ENCODE measurements around the gene TM4SF1.

Gene TM4SF1

GRCh38 chr3:149377408-149378364 lies at the start of gene TM4SF1:
TM4SF1 (minus strand) TSS chr3:149377649; CDS start chr3:149377547, 102 bp downstream.
- DNase-seq (ENCODE audit: extremely low read depth in 1 of 2, low read depth in 1 of 2) = no peak

- no peak for DNase-seq (ENCODE audit: extremely low read depth in 1 of 2, low read depth in 1 of 2)
These were observed 48.9 kb upstream of the TM4SF1 start for GRCh38 chr3:149426325-149426724.

GRCh38 chr3:149424918-149425317 lies 47.5 kb upstream of the TM4SF1 start:
- DNase-seq (ENCODE audit: extremely low read depth in 1 of 2, low read depth in 1 of 2) = no peak

GRCh38 chr3:149421764-149422163 lies 44.3 kb upstream of the TM4SF1 start:
- DNase-seq (ENCODE audit: extremely low read depth in 1 of 2, low read depth in 1 of 2) = no peak

GRCh38 chr3:149419816-149420215 lies 42.4 kb upstream of the TM4SF1 start:
- no peak for DNase-seq (ENCODE audit: extremely low read depth in 1 of 2, low read depth in 1 of 2)

GRCh38 chr3:149417727-149418126 lies 40.3 kb upstream of the TM4SF1 start:
- no peak for DNase-seq (ENCODE audit: extremely low read depth in 1 of 2, low read depth in 1 of 2)

GRCh38 chr3:149417174-149417573 lies 39.7 kb upstream of the TM4SF1 start:
- no peak for DNase-seq (ENCODE audit: extremely low read depth in 1 of 2, low read depth in 1 of 2)

- no peak for DNase-seq (ENCODE audit: extremely low read depth in 1 of 2, low read depth in 1 of 2)
These were observed 38.0 kb upstream of the TM4SF1 start for GRCh38 chr3:149415484-149415883.

- DNase-seq (ENCODE audit: extremely low read depth in 1 of 2, low read depth in 1 of 2) = no peak
These were observed 37.2 kb upstream of the TM4SF1 start for GRCh38 chr3:149414557-149415231.

GRCh38 chr3:149411583-149411982 lies 34.1 kb upstream of the TM4SF1 start:
- DNase-seq (ENCODE audit: extremely low read depth in 1 of 2, low read depth in 1 of 2) = no peak

GRCh38 chr3:149409351-149409750 lies 31.9 kb upstream of the TM4SF1 start:
- DNase-seq (ENCODE audit: extremely low read depth in 1 of 2, low read depth in 1 of 2) = no peak

GRCh38 chr3:149407898-149408297 lies 30.4 kb upstream of the TM4SF1 start:
- DNase-seq (ENCODE audit: extremely low read depth in 1 of 2, low read depth in 1 of 2) = no peak

- DNase-seq (ENCODE audit: extremely low read depth in 1 of 2, low read depth in 1 of 2) = no peak
These were observed 28.8 kb upstream of the TM4SF1 start for GRCh38 chr3:149406244-149406752.

GRCh38 chr3:149403443-149403842 lies 26.0 kb upstream of the TM4SF1 start:
- DNase-seq (ENCODE audit: extremely low read depth in 1 of 2, low read depth in 1 of 2) = no peak

GRCh38 chr3:149402481-149402880 lies 25.0 kb upstream of the TM4SF1 start:
- no peak for DNase-seq (ENCODE audit: extremely low read depth in 1 of 2, low read depth in 1 of 2)

- no peak for DNase-seq (ENCODE audit: extremely low read depth in 1 of 2, low read depth in 1 of 2)
These were observed 24.5 kb upstream of the TM4SF1 start for GRCh38 chr3:149401926-149402310.

- no peak for DNase-seq (ENCODE audit: extremely low read depth in 1 of 2, low read depth in 1 of 2)
These were observed 23.9 kb upstream of the TM4SF1 start for GRCh38 chr3:149401212-149401925.

GRCh38 chr3:149400645-149401044 lies 23.2 kb upstream of the TM4SF1 start:
- DNase-seq (ENCODE audit: extremely low read depth in 1 of 2, low read depth in 1 of 2) = no peak

- DNase-seq (ENCODE audit: extremely low read depth in 1 of 2, low read depth in 1 of 2) = no peak
These were observed 20.8 kb upstream of the TM4SF1 start for GRCh38 chr3:149398296-149398695.

- no peak for DNase-seq (ENCODE audit: extremely low read depth in 1 of 2, low read depth in 1 of 2)
These were observed 20.1 kb upstream of the TM4SF1 start for GRCh38 chr3:149397528-149397927.

GRCh38 chr3:149396476-149396875 lies 19.0 kb upstream of the TM4SF1 start:
- no peak for DNase-seq (ENCODE audit: extremely low read depth in 1 of 2, low read depth in 1 of 2)
